ENCODE data around the gene TAF4. TPM values are rescaled to one million over a fixed set of nuclear protein-coding genes. Genes with fewer than 3 reads are reported as not detected.

The TAF4 gene
- total RNA-seq, 2 donors from 2014 or later: 12.7 to 29.0 TPM

GRCh38 chr20:61932711-61933480 is 132.8 kb downstream of the TAF4 start:
- Histone ChIP-seq H3K9me3 (no peaks in the 10 kb centered on the region), H3K27ac (no peak overlapping the region), H3K4me3 (no peak overlapping the region), H3K4me1 (no peaks in the 10 kb centered on the region), H3K36me3 (replicated peaks in 1 of 2; ENCODE audit: insufficient read depth in 1 of 2, low read depth in 2 of 2) (no peaks in the 10 kb centered on the region), H3K27me3 (no peaks in the 10 kb centered on the region)
- no peak for ATAC-seq
- WGBS, 2 donors: 84 to 88% methylated on average over 27 to 38 of the region's 38 CpGs
- intact Hi-C loops (cut with DNase I): no loop called here
- TF ChIP-seq CTCF (IDR thresholded peaks at IDR 0.05) (no peak), POLR2A (IDR thresholded peaks at IDR 0.05) (no peak)
- DNase-seq: peak in 1 of 4 donors; percentile 6

GRCh38 chr20:61932199-61932592 is 133.5 kb downstream of the TAF4 start:
- Histone ChIP-seq H3K9me3 (no peaks in the 10 kb centered on the region), H3K36me3 (replicated peaks in 1 of 2; ENCODE audit: insufficient read depth in 1 of 2, low read depth in 2 of 2) (no peaks in the 10 kb centered on the region), H3K4me3 (no peak overlapping the region), H3K27me3 (no peaks in the 10 kb centered on the region), H3K27ac (no peak overlapping the region), H3K4me1 (no peaks in the 10 kb centered on the region)
- ATAC-seq (no peak), DNase-seq (peak in 1 of 4 donors; percentile 2)
- intact Hi-C loops (cut with DNase I): no loop called here
- 82 to 86% methylated on average over 8 to 9 of the region's 9 CpGs for WGBS, 2 donors
- TF ChIP-seq CTCF (IDR thresholded peaks at IDR 0.05) (no peak), POLR2A (IDR thresholded peaks at IDR 0.05) (no peak)

- WGBS, 2 donors: 87 to 93% methylated on average over 10 to 13 of the region's 14 CpGs
- Histone ChIP-seq H3K4me1 (no peaks in the 10 kb centered on the region), H3K27me3 (no peaks in the 10 kb centered on the region), H3K36me3 (replicated peaks in 1 of 2; ENCODE audit: insufficient read depth in 1 of 2, low read depth in 2 of 2) (no peaks in the 10 kb centered on the region), H3K4me3 (no peak overlapping the region), H3K9me3 (no peaks in the 10 kb centered on the region), H3K27ac (no peak overlapping the region)
- intact Hi-C loops (cut with DNase I): no loop called here
- TF ChIP-seq POLR2A (IDR thresholded peaks at IDR 0.05): no peak
- no peak for TF ChIP-seq CTCF (IDR thresholded peaks at IDR 0.05)
- no peak for ATAC-seq
- DNase-seq: no peak
Measured at GRCh38 chr20:61931476-61932198, 134.0 kb downstream of the TAF4 start.

- WGBS, 2 donors: 81 to 86% methylated on average over 18 to 25 of the region's 28 CpGs
- no peaks in the 10 kb centered on the region for H3K4me1 ChIP-seq
- H3K4me3 ChIP-seq: no peak overlapping the region
- no peak overlapping the region for H3K27ac ChIP-seq
- no peaks in the 10 kb centered on the region for H3K36me3 ChIP-seq (replicated peaks in 1 of 2; ENCODE audit: insufficient read depth in 1 of 2, low read depth in 2 of 2)
- ATAC-seq (no peak), DNase-seq (peak in 1 of 4 donors; percentile 2)
- H3K9me3 ChIP-seq: no peaks in the 10 kb centered on the region
- no peak for TF ChIP-seq CTCF (IDR thresholded peaks at IDR 0.05)
- no peak for TF ChIP-seq POLR2A (IDR thresholded peaks at IDR 0.05)
- intact Hi-C loops (cut with DNase I): no loop called here
- H3K27me3 ChIP-seq: no peaks in the 10 kb centered on the region
Measured at GRCh38 chr20:61930776-61931475, 134.8 kb downstream of the TAF4 start.

All from body of pancreas (tissue), 4 donors.